GM19023 (cell line): ENCODE results near the gene RPS6KA2.

Experiments used
- ATAC-seq: cut with Tn5 transposase; IDR thresholded peaks from one replicate; pipeline ENCODE4 v1.9.1; 2021; ENCODE audit warnings: mild to moderate bottlenecking, moderate library complexity; ENCODE audit not compliant: unreplicated experiment

RPS6KA2 gene

GRCh38 chr6:166436195-166437139, 190.6 kb downstream of the RPS6KA2 start:
- no peak for ATAC-seq

GRCh38 chr6:166435574-166435973, 191.5 kb downstream of the RPS6KA2 start:
- ATAC-seq: no peak

- no peak for ATAC-seq
Observed at GRCh38 chr6:166434336-166434735, 192.7 kb downstream of the RPS6KA2 start.

- ATAC-seq: no peak
Observed at GRCh38 chr6:166433096-166433495, 194.0 kb downstream of the RPS6KA2 start.

GRCh38 chr6:166430269-166430668, 196.8 kb downstream of the RPS6KA2 start:
- ATAC-seq: no peak

GRCh38 chr6:166424431-166424830, 202.6 kb downstream of the RPS6KA2 start:
- no peak for ATAC-seq

- no peak for ATAC-seq
Observed at GRCh38 chr6:166423781-166424180, 203.3 kb downstream of the RPS6KA2 start.

GRCh38 chr6:166423051-166423745, 203.9 kb downstream of the RPS6KA2 start:
- no peak for ATAC-seq

GRCh38 chr6:166422201-166422940, 204.7 kb downstream of the RPS6KA2 start:
- no peak for ATAC-seq

- no peak for ATAC-seq
Observed at GRCh38 chr6:166420351-166420750, 206.7 kb downstream of the RPS6KA2 start.

- peak; percentile 23 for ATAC-seq
Observed at GRCh38 chr6:166419717-166420116, 207.3 kb downstream of the RPS6KA2 start.

GRCh38 chr6:166419286-166419685, 207.8 kb downstream of the RPS6KA2 start:
- peak; percentile 98 for ATAC-seq

- ATAC-seq: no peak
Observed at GRCh38 chr6:166418691-166419143, 208.3 kb downstream of the RPS6KA2 start.

GRCh38 chr6:166417285-166417691, 209.8 kb downstream of the RPS6KA2 start:
- ATAC-seq: no peak

- ATAC-seq: no peak
Observed at GRCh38 chr6:166415833-166416347, 211.2 kb downstream of the RPS6KA2 start.

GRCh38 chr6:166415306-166415705, 211.7 kb downstream of the RPS6KA2 start:
- ATAC-seq: no peak

- no peak for ATAC-seq
Observed at GRCh38 chr6:166413491-166413951, 213.5 kb downstream of the RPS6KA2 start.

- ATAC-seq: no peak
Observed at GRCh38 chr6:166412911-166413384, 214.1 kb downstream of the RPS6KA2 start.

GRCh38 chr6:166412156-166412910, 214.7 kb downstream of the RPS6KA2 start:
- no peak for ATAC-seq

GRCh38 chr6:166411721-166412151, 215.3 kb downstream of the RPS6KA2 start:
- no peak for ATAC-seq
